Measurements from ENCODE around the gene BLVRB. TPM values are rescaled to one million over a fixed set of nuclear protein-coding genes. Genes with fewer than 3 reads are reported as not detected.
"Not testable (repeated sequence)": the region's sequence is repeated elsewhere in the genome, so short reads cannot be mapped to it uniquely, and the experiment has no call there.

The BLVRB gene
- polyA plus RNA-seq, 3 donors = 38.2 to 44.1 (median 39.8) TPM

DNA sequence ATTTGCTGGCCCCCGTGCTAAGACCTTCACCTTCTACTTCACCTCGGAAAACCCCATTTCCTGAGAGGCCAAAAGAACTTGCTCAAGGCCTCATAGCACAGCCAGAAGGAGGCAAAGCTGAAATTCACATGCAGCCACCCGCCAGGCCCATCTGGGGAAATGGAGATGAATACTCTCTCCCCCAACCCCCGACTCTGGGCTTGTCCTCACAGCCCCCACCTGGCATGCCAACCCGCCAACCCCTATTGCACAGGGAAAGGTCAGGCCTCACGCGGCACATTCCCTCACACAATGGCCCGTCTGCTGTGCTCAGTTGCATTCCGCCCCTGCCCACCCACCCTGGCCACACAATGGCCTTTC, 55.5 kb downstream of the BLVRB start:
- no peak for DNase-seq (ENCODE audit: low read depth in 3 of 3, low spot score in 2 of 3)

DNA sequence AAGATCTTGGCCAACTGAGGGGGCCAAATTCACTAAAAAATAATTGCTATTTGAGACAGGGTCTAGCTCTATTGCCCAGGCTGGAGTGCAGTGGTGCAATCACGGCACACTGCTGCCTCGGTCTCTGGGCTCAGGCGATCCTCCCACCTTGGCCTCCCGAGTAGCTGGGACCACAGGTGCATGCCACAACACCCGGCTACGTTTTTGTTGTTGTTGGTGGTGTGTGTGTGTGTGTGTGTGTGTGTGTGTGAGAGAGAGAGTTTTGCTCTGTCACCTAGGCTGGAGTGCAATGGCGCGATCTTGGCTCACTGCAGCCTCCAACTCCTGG, 57.0 kb downstream of the BLVRB start:
- not testable (repeated sequence) for DNase-seq (ENCODE audit: low read depth in 3 of 3, low spot score in 2 of 3)

DNA sequence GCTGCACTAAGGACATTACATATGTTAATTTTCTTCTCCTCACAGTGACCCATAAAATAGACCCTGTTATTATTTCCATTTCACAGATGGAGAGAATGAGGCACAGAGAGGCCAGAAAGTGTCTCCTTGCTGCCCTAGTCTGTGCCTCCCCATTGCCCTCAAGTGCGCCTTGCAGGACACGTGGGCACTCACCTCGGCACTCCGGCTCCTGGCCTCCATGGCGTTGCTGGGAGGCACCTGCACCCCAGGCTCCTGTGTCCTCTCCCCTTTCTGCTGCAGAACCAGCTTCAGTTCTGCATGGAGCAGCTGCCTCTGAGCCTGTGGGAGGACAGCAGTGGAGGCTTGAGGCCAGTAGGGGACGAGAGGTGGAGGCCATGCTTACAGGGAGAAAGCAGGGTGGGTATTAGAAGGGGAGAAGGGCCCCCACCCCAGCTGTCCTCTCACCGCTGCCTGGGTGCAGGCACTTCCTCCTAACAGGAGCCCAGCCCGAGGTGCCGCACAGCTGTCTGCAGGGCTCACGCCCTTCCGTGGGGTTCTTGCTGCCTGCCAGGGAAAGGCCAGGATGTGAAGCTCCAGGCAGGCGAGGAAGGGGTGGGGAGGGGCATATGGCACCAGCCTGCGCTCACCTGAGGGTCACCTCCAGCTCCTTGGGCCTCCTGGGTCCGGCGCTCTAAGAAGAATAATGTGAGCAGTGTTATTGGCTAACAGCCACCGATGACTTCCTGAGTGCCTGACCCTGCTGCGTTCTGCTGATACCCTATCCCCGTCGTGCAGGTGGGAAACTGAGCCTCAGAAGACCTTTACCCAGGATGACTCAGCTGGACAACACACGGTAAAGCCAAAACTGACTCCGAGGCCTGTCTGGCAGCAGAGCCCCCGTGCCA, 57.6 kb downstream of the BLVRB start:
- DNase-seq (ENCODE audit: low read depth in 3 of 3, low spot score in 2 of 3) = no peak

DNA sequence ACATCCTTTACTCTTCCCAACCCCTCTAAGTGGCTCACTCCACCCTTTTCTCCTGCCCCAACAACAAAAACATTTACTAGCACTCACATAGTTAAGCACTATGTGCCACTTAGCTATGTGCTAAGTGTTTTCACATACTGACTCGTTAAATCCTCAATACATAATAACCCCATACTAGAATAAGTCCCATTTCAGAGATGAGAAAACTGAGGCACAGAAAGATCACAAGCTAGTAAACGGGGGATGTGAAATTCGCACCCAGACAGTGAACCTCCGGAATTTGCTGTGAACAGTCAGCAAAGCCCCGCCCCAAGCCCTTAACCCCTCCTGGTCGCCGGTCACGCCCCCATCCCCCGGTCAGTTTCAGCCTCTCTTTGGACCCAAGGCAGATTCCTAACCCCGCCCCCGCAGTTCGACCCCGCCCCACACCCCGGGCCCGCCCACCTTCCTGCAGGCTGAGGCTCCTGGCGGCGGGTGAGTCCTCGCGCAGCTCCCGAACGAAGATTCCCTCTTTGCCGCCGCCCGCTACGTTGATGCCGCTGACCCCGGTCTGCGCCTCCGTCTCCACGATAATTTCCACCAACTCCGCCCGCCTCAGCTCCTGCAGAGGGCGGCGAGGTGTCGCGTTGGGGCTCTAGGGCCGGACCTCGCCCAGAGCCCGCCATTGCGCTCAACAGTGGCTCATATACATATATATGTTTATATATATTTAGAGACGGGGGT, 62.1 kb downstream of the BLVRB start:
- DNase-seq (ENCODE audit: low read depth in 3 of 3, low spot score in 2 of 3) = peak in 1 of 3 donors; percentile 61

DNA sequence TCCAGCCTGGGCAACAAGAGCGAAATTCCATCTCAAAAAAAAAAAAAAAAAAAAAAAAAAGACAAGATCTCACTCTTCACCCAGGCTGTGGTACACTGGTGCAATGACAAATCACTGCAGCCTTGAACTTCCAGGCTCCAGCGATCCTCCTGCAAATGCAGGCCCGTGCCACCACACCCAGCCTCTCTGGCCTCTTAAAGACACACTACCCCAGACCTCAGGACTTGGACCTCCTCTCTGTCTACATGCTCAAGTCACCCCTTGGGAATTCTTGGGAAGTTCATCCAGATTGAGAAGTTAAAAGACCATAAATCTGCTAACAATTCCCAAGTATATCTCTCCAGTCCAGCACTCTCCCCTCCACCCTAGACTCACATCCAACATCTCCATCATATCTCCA, 65.0 kb downstream of the BLVRB start:
- DNase-seq (ENCODE audit: low read depth in 3 of 3, low spot score in 2 of 3) = no peak

DNA sequence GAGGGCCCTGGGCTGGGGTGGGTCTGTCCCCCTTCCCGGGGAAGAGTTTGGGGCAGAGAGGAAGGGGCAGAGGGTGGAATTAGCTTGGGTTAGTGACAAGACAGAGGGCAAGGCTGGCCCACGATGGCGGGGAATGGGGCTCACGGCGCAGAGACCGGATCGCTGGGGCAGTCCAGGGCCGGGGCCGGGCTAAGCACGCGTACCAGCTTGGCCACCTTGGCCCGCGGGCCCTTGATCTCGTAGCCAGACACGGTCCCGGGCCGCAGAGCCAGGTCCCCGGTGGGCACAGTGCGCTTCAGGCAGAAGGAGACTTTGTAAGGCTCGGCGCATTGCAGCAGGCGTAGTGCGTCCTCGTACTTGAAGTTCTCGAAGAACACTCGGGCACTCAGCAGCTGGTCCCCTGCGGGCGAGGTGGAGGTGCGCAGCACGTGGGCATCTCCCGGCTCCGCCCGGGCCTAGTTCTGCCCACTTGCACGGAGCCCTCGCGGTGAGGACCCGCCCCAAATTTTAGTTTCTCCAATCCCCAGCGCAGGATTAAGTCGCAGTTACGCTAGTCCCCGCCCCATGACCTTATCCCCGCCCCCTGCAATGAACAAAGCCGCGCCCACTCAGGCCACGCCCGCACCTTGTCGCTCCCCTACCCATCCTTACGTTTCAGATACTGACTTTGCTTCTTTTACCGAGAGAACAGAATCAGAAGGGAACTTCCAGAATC, 67.0 kb downstream of the BLVRB start:
- peak in 1 of 3 donors; percentile 35 for DNase-seq (ENCODE audit: low read depth in 3 of 3, low spot score in 2 of 3)

Other genes starting within 250 kb of the BLVRB start
- gene TTC9B, start 247.4 kb downstream of the BLVRB start, polyA plus RNA-seq (ENCODE audit: insufficient read length in 3 of 3) = under 1 TPM in 1 of 3 donors, not detected in 2; 0.16 TPM
- gene CCNP, start 239.1 kb downstream of the BLVRB start, polyA plus RNA-seq (ENCODE audit: insufficient read length in 3 of 3) = 1 to 10 TPM in 1 of 3 donors, under 1 TPM in 2; 0.68 to 1.1 (median 0.79) TPM
- 100 to 1,000 TPM; 119 to 133 (median 126) TPM for gene AKT2, start 180.4 kb downstream of the BLVRB start, polyA plus RNA-seq (ENCODE audit: insufficient read length in 3 of 3)
- gene C19orf47, start 117.3 kb downstream of the BLVRB start, polyA plus RNA-seq (ENCODE audit: insufficient read length in 3 of 3) = 1 to 10 TPM; 8.4 to 9.4 (median 9.4) TPM
- 100 to 1,000 TPM; 187 to 224 (median 209) TPM for gene PLD3, start 117.0 kb downstream of the BLVRB start, polyA plus RNA-seq (ENCODE audit: insufficient read length in 3 of 3)
- under 1 TPM; 0.04 to 0.16 (median 0.07) TPM for gene HIPK4, start 75.6 kb downstream of the BLVRB start, polyA plus RNA-seq (ENCODE audit: insufficient read length in 3 of 3)
- 10 to 100 TPM; 10.6 to 11.9 (median 11.1) TPM for gene PRX, start 52.4 kb downstream of the BLVRB start, polyA plus RNA-seq (ENCODE audit: insufficient read length in 3 of 3)
- gene SERTAD1, start 39.8 kb downstream of the BLVRB start, polyA plus RNA-seq (ENCODE audit: insufficient read length in 3 of 3) = 1 to 10 TPM; 6.7 to 8.6 (median 7.4) TPM
- gene SERTAD3, start 21.4 kb downstream of the BLVRB start, polyA plus RNA-seq (ENCODE audit: insufficient read length in 3 of 3) = 10 to 100 TPM; 34.1 to 40.8 (median 37.5) TPM
- gene SPTBN4, start 1.3 kb upstream of the BLVRB start, polyA plus RNA-seq (ENCODE audit: insufficient read length in 3 of 3) = 1 to 10 TPM in 2 of 3 donors, under 1 TPM in 1; 0.65 to 1.8 (median 1.4) TPM
- gene SHKBP1, start 111.1 kb upstream of the BLVRB start, polyA plus RNA-seq (ENCODE audit: insufficient read length in 3 of 3) = 10 to 100 TPM; 31.2 to 43.4 (median 40.5) TPM
- 100 to 1,000 TPM; 146 to 189 (median 159) TPM for gene LTBP4, start 135.6 kb upstream of the BLVRB start, polyA plus RNA-seq (ENCODE audit: insufficient read length in 3 of 3)
- gene NUMBL, start 224.9 kb upstream of the BLVRB start, polyA plus RNA-seq (ENCODE audit: insufficient read length in 3 of 3) = 1 to 10 TPM; 8.0 to 9.5 (median 8.6) TPM